Naive thymus-derived CD4-positive, alpha-beta T cell (primary cell): Measurements from ENCODE around the gene TEX264. TPM values are rescaled to one million over a fixed set of nuclear protein-coding genes. Genes with fewer than 3 reads are reported as not detected.
"Not testable (repeated sequence)": the region's sequence is repeated elsewhere in the genome, so short reads cannot be mapped to it uniquely, and the experiment has no call there.

Experiments
- ATAC-seq: fragments of 150-1000 bp; cut with Tn5 transposase; 2 replicates; pipeline ENCODE4 v1.10.0; 2021; ENCODE audit warnings: mild to moderate bottlenecking, moderate library complexity
- CTCF ChIA-PET: fragments of 350-600 bp; sonication (Branson Sonifier 250); formaldehyde crosslinking; loops from one replicate; lab custom pipeline; 2021; ENCODE audit warnings: antibody characterized with exemption; lab: Charles Lee
- POLR2A ChIA-PET: fragments of 350-600 bp; sonication (Branson Sonifier 250); formaldehyde crosslinking; loops from one replicate; lab custom pipeline; 2021; ENCODE audit warnings: antibody characterized with exemption, inconsistent platforms; lab: Charles Lee
- DNase-seq, 9 donors: peaks; one replicate each; pipeline versions ENCODE4 v3.0.0 to v3.0.0-alpha.2; 2020 to 2022; ENCODE audit warnings: mixed read lengths in 1 of 9
- H3K27ac ChIP-seq: one replicate; pipeline ENCODE4 v1.7.0; 2013; ENCODE audit warnings: mild to moderate bottlenecking, low read depth, low read length, moderate library complexity
- H3K27me3 ChIP-seq, 2 donors: one replicate each; pipeline ENCODE4 v1.7.0; 2013; ENCODE audit warnings: low read length in 2 of 2, mild to moderate bottlenecking in 2 of 2, moderate library complexity in 2 of 2; ENCODE audit not compliant: control insufficient read depth in 2 of 2, insufficient read depth in 2 of 2
- H3K36me3 ChIP-seq, 3 experiments: 1 replicate in 2 of 3; 2 replicates in 1 of 3; pipeline ENCODE4 v1.7.0; 2013; ENCODE audit warnings: low read length in 3 of 3, mild to moderate bottlenecking in 3 of 3, moderate library complexity in 1 of 3; ENCODE audit not compliant: insufficient read depth in 3 of 3, control insufficient read depth in 2 of 3
- H3K4me1 ChIP-seq, 2 donors: one replicate each; pipeline ENCODE4 v1.7.0; 2013; ENCODE audit warnings: low read length in 2 of 2, mild to moderate bottlenecking in 2 of 2, moderate library complexity in 1 of 2; ENCODE audit not compliant: control insufficient read depth in 2 of 2, insufficient read depth in 2 of 2
- H3K4me3 ChIP-seq: 2 replicates; pipeline ENCODE4 v1.7.0; 2013; ENCODE audit warnings: mild to moderate bottlenecking, low read length
- H3K9me3 ChIP-seq, 3 experiments: 1 replicate in 2 of 3; 2 replicates in 1 of 3; pipeline ENCODE4 v1.7.0; 2013; ENCODE audit warnings: low read length in 3 of 3; ENCODE audit not compliant: control insufficient read depth in 2 of 3
- H3K27ac Mint-ChIP-seq, 9 donors: one replicate each; pipeline ENCODE4 v1.8.0; 2020 to 2022; ENCODE audit warnings: mixed read lengths in 9 of 9, mild to moderate bottlenecking in 8 of 9, moderate library complexity in 5 of 9, inconsistent platforms in 2 of 9
- H3K27me3 Mint-ChIP-seq, 5 donors: one replicate each; pipeline ENCODE4 v1.8.0; 2021 to 2022; ENCODE audit warnings: mixed read lengths in 5 of 5, mild to moderate bottlenecking in 1 of 5
- H3K36me3 Mint-ChIP-seq, 5 donors: one replicate each; pipeline ENCODE4 v1.8.0; 2020 to 2022; ENCODE audit warnings: mixed read lengths in 5 of 5, mild to moderate bottlenecking in 3 of 5, inconsistent platforms in 1 of 5
- H3K4me1 Mint-ChIP-seq, 7 donors: one replicate each; pipeline ENCODE4 v1.8.0; 2020 to 2022; ENCODE audit warnings: mixed read lengths in 7 of 7, mild to moderate bottlenecking in 3 of 7, inconsistent platforms in 1 of 7
- H3K4me3 Mint-ChIP-seq, 10 donors: one replicate each; pipeline ENCODE4 v1.8.0; 2020 to 2022; ENCODE audit warnings: mild to moderate bottlenecking in 10 of 10, mixed read lengths in 10 of 10, moderate library complexity in 6 of 10, inconsistent platforms in 2 of 10
- H3K9me3 Mint-ChIP-seq, 11 donors: one replicate each; pipeline ENCODE4 v1.8.0; 2020 to 2022; ENCODE audit warnings: mixed read lengths in 11 of 11, mild to moderate bottlenecking in 4 of 11, inconsistent platforms in 1 of 11, moderate library complexity in 1 of 11
- intact Hi-C, 2 donors: fragments of 100-400 bp; cut with micrococcal nuclease; formaldehyde crosslinking; loops; one replicate each; pipeline ENCODE4 v1.15.1; 2023
- polyA plus RNA-seq, 2 donors: library from polyadenylated mRNA; unstranded; fragments of 300-500 nt; fragmentation: Illumina TruSeq; gene quantifications; one replicate each; pipeline ENCODE4 v1.2.3, GENCODE V29; 2021
- total RNA-seq, 6 experiments: library from RNA in 5 of 6; stranded (reverse) in 5 of 6; gene quantifications; 1 replicate in 5 of 6; 2 replicates in 1 of 6; pipeline ENCODE4 v1.2.3 and lab custom pipeline; 2021 to 2026

The TEX264 gene
- total and polyA plus RNA-seq, 7 experiments from 2014 or later: 34.4 to 115 (median 44.2) TPM

DNA sequence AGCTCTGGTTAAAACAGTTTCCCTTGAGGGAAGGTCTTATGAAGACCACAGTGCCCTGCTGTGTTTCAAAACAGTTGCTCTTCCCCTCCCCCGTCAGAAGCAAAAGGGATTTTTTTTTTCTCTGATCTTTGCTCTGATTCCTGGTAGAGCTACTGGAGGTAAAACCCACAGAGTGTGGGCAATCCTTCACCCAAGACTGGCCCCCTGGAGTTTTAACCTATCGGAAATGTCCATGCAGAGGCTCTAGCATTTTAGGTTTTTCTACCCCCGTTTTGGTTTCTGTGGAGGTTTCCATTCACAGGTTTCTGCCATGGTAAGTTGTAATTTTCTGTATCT is 63.5 kb downstream of the TEX264 start:
- Mint-ChIP-seq H3K9me3 (peaks cover 0 to 2% (median 0%) of the 10 kb centered on the region in 11 donors), H3K27ac (peak overlapping the region in 1 of 9 donors; percentile 80), H3K36me3 (peaks cover 0 to 4% (median 0%) of the 10 kb centered on the region in 5 donors), H3K4me1 (peaks cover 0 to 28% (median 13%) of the 10 kb centered on the region in 7 donors), H3K27me3 (peaks cover 0 to 21% (median 8%) of the 10 kb centered on the region in 5 donors), H3K4me3 (peak overlapping the region in 2 of 10 donors; percentile 44 to 62)
- Histone ChIP-seq H3K4me3 (no peak overlapping the region), H3K27me3 (no peaks in the 10 kb centered on the region), H3K4me1 (peaks cover 0 to 7% of the 10 kb centered on the region in 2 donors), H3K27ac (no peak overlapping the region), H3K9me3 (no peaks in the 10 kb centered on the region), H3K36me3 (no peaks in the 10 kb centered on the region)
- intact Hi-C loops: no loop called here
- ATAC-seq (no peak), DNase-seq (no peak)
- CTCF ChIA-PET: no interaction called here
- POLR2A ChIA-PET: interaction anchor here (0.5 kb wide), 1 partner anchor 732 kb away, joined by 3 read pairs; no protein-coding TSS in a partner anchor

DNA sequence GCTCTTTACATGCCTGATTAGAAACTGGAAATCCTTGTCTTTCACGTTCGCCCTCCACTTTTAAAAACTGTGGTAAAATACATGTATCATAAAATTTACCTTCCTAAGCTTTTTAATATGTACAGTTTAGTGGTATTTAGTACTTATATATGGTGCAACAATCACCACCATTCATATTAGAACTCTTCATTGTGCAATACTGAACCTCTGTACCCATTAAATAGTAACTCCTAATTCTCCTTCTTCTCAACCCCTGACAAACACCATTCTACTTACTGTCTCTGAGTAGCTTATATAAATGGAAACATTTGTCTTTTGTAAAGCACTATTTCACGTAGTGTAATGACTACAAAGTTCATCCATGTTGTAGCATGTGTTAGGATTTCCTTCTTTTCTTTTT is 64.0 kb downstream of the TEX264 start:
- ATAC-seq (no peak), DNase-seq (no peak)
- Histone ChIP-seq H3K27me3 (no peaks in the 10 kb centered on the region), H3K9me3 (no peaks in the 10 kb centered on the region), H3K4me1 (peaks cover 0 to 7% of the 10 kb centered on the region in 2 donors), H3K36me3 (no peaks in the 10 kb centered on the region), H3K27ac (no peak overlapping the region), H3K4me3 (no peak overlapping the region)
- Mint-ChIP-seq H3K4me1 (peaks cover 0 to 24% (median 13%) of the 10 kb centered on the region in 7 donors), H3K36me3 (peaks cover 0 to 4% (median 0%) of the 10 kb centered on the region in 5 donors), H3K4me3 (peak overlapping the region in 1 of 10 donors; percentile 62), H3K9me3 (peaks cover 0 to 2% (median 0%) of the 10 kb centered on the region in 11 donors), H3K27me3 (peaks cover 0 to 21% (median 10%) of the 10 kb centered on the region in 5 donors), H3K27ac (peak overlapping the region in 1 of 9 donors; percentile 80)
- intact Hi-C loops: no loop called here
- CTCF ChIA-PET: no interaction called here
- POLR2A ChIA-PET: no interaction called here

GRCh38 chr3:51735950-51736349 is 64.9 kb downstream of the TEX264 start:
- ATAC-seq: no peak
- Mint-ChIP-seq H3K4me3 (no peak overlapping the region), H3K27ac (no peak overlapping the region), H3K4me1 (peaks cover 0 to 24% (median 13%) of the 10 kb centered on the region in 7 donors), H3K36me3 (peaks cover 0 to 4% (median 0%) of the 10 kb centered on the region in 5 donors), H3K27me3 (peaks cover 0 to 21% (median 12%) of the 10 kb centered on the region in 5 donors), H3K9me3 (peaks cover 0 to 4% (median 0%) of the 10 kb centered on the region in 11 donors)
- Histone ChIP-seq H3K4me3 (no peak overlapping the region), H3K27me3 (no peaks in the 10 kb centered on the region), H3K36me3 (no peaks in the 10 kb centered on the region), H3K4me1 (peaks cover 0 to 7% of the 10 kb centered on the region in 2 donors), H3K27ac (no peak overlapping the region), H3K9me3 (no peaks in the 10 kb centered on the region)
- POLR2A ChIA-PET: no interaction called here
- intact Hi-C loops: no loop called here
- DNase-seq: no peak
- CTCF ChIA-PET: no interaction called here

GRCh38 chr3:51739110-51739509 is 68.1 kb downstream of the TEX264 start:
- peak; percentile 42 for ATAC-seq
- Mint-ChIP-seq H3K36me3 (peaks cover 0 to 4% (median 0%) of the 10 kb centered on the region in 5 donors), H3K9me3 (peaks cover 0 to 5% (median 0%) of the 10 kb centered on the region in 11 donors), H3K27me3 (peaks cover 0 to 21% (median 12%) of the 10 kb centered on the region in 5 donors), H3K4me3 (no peak overlapping the region), H3K4me1 (peaks cover 6 to 22% (median 13%) of the 10 kb centered on the region in 7 donors), H3K27ac (no peak overlapping the region)
- Histone ChIP-seq H3K27ac (no peak overlapping the region), H3K9me3 (no peaks in the 10 kb centered on the region), H3K4me1 (peaks cover 0 to 7% of the 10 kb centered on the region in 2 donors), H3K36me3 (no peaks in the 10 kb centered on the region), H3K4me3 (no peak overlapping the region), H3K27me3 (no peaks in the 10 kb centered on the region)
- ChIA-PET POLR2A (no interaction called here), CTCF (interaction anchor here (0.7 kb wide), 1 partner anchor 57 kb away, joined by 3 read pairs; no protein-coding TSS in a partner anchor)
- no peak for DNase-seq
- intact Hi-C loops: no loop called here

- H3K4me3 ChIP-seq, H3K4me1 Mint-ChIP-seq, H3K36me3 Mint-ChIP-seq, ATAC-seq, H3K36me3 ChIP-seq, H3K9me3 ChIP-seq, H3K27ac ChIP-seq, intact Hi-C loops, H3K4me1 ChIP-seq, POLR2A ChIA-PET, H3K27ac Mint-ChIP-seq, H3K27me3 ChIP-seq, H3K4me3 Mint-ChIP-seq, H3K9me3 Mint-ChIP-seq, CTCF ChIA-PET, DNase-seq: not testable (repeated sequence)
- peaks cover 0 to 17% (median 12%) of the 10 kb centered on the region in 5 donors for H3K27me3 Mint-ChIP-seq
Measured at GRCh38 chr3:51742320-51742719, 71.3 kb downstream of the TEX264 start.

DNA sequence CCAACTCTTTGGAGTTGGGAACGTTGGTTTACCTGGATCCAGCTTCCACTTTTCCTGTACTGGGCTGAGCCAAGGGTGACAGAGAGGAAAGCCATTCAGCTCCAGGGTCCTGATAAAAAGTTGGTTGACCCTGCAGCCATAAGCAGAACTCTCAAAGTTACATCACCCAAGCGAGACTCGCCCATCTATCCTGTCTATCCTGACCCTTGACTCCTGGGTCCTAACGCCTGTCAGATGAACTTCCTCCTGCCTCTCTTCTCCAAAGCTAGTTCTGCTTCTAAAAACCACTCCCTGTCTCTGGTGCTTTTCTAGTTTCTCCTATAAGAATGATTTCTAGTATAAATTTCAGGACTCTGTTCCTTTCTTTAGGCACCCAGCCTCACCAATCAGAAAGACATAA is 71.9 kb downstream of the TEX264 start:
- CTCF ChIA-PET, H3K27me3 ChIP-seq, H3K4me3 Mint-ChIP-seq, H3K4me1 ChIP-seq, H3K27ac ChIP-seq, POLR2A ChIA-PET, H3K36me3 Mint-ChIP-seq, intact Hi-C loops, H3K27ac Mint-ChIP-seq, H3K4me1 Mint-ChIP-seq, H3K9me3 ChIP-seq, ATAC-seq, DNase-seq, H3K36me3 ChIP-seq, H3K4me3 ChIP-seq, H3K9me3 Mint-ChIP-seq: not testable (repeated sequence)
- H3K27me3 Mint-ChIP-seq: peaks cover 0 to 15% (median 9%) of the 10 kb centered on the region in 5 donors

GRCh38 chr3:51747840-51748239 is 76.8 kb downstream of the TEX264 start:
- DNase-seq (no peak), ATAC-seq (no peak)
- H3K4me1 Mint-ChIP-seq: peaks cover 7 to 22% (median 16%) of the 10 kb centered on the region in 7 donors
- H3K4me3 Mint-ChIP-seq: no peak overlapping the region
- peaks cover 0 to 3% (median 0%) of the 10 kb centered on the region in 5 donors for H3K36me3 Mint-ChIP-seq
- no peak overlapping the region for H3K27ac Mint-ChIP-seq
- Histone ChIP-seq H3K4me3 (no peak overlapping the region), H3K36me3 (no peaks in the 10 kb centered on the region), H3K27me3 (no peaks in the 10 kb centered on the region), H3K4me1 (no peaks in the 10 kb centered on the region), H3K9me3 (no peaks in the 10 kb centered on the region), H3K27ac (no peak overlapping the region)
- CTCF ChIA-PET: no interaction called here
- intact Hi-C loops: no loop called here
- POLR2A ChIA-PET: no interaction called here
- peaks cover 0 to 5% (median 0%) of the 10 kb centered on the region in 11 donors for H3K9me3 Mint-ChIP-seq
- peaks cover 0 to under 1% (median 0%) of the 10 kb centered on the region in 5 donors for H3K27me3 Mint-ChIP-seq
